CD4-positive, alpha-beta memory T cell (primary cell): ENCODE measurements around the gene TMEM178A. TPM values are rescaled to one million over a fixed set of nuclear protein-coding genes. Genes with fewer than 3 reads are reported as not detected.

Experiments used
- CTCF ChIA-PET: fragments of 350-600 bp; sonication (Branson Sonifier 250); formaldehyde crosslinking; loops from one replicate; lab custom pipeline; 2021; ENCODE audit warnings: inconsistent platforms; ENCODE audit not compliant: partially characterized antibody; lab: Charles Lee
- POLR2A ChIA-PET: fragments of 350-600 bp; sonication (Branson Sonifier 250); formaldehyde crosslinking; loops from one replicate; lab custom pipeline; 2021; ENCODE audit not compliant: partially characterized antibody; lab: Charles Lee
- DNase-seq, 5 donors: peaks; one replicate each; pipeline versions ENCODE4 v3.0.0 to v3.0.0-alpha.2; 2020 to 2022; ENCODE audit warnings: mixed read lengths in 1 of 5
- H3K27ac ChIP-seq: one replicate; pipeline ENCODE4 v1.7.0; 2013; ENCODE audit warnings: low read depth, low read length
- H3K27me3 ChIP-seq: 2 replicates; pipeline ENCODE4 v1.7.0; 2013; ENCODE audit warnings: mild to moderate bottlenecking, low read length, moderate library complexity; ENCODE audit not compliant: insufficient read depth
- H3K36me3 ChIP-seq: 2 replicates; pipeline ENCODE4 v1.7.0; 2013; ENCODE audit warnings: mild to moderate bottlenecking, low read length, moderate library complexity; ENCODE audit not compliant: insufficient read depth
- H3K4me1 ChIP-seq: 2 replicates; pipeline ENCODE4 v1.7.0; 2013; ENCODE audit warnings: mild to moderate bottlenecking, low read length, moderate library complexity; ENCODE audit not compliant: insufficient read depth
- H3K4me3 ChIP-seq, 2 donors: one replicate each; pipeline ENCODE4 v1.7.0; 2013; ENCODE audit warnings: low read length in 2 of 2, mild to moderate bottlenecking in 1 of 2
- H3K9me3 ChIP-seq, 2 donors: one replicate each; pipeline ENCODE4 v1.7.0; 2013; ENCODE audit warnings: low read length in 2 of 2, control low read depth in 1 of 2; ENCODE audit not compliant: control insufficient read depth in 1 of 2
- H3K27ac Mint-ChIP-seq, 7 donors: one replicate each; pipeline ENCODE4 v1.8.0; 2020 to 2021; ENCODE audit warnings: mixed read lengths in 7 of 7, mild to moderate bottlenecking in 6 of 7, inconsistent platforms in 3 of 7, moderate library complexity in 3 of 7
- H3K27me3 Mint-ChIP-seq, 2 donors: one replicate each; pipeline ENCODE4 v1.8.0; 2020 to 2021; ENCODE audit warnings: mixed read lengths in 2 of 2
- H3K36me3 Mint-ChIP-seq, 2 donors: one replicate each; pipeline ENCODE4 v1.8.0; 2020 to 2021; ENCODE audit warnings: mixed read lengths in 2 of 2, inconsistent platforms in 1 of 2, mild to moderate bottlenecking in 1 of 2
- H3K4me1 Mint-ChIP-seq, 4 donors: one replicate each; pipeline ENCODE4 v1.8.0; 2020 to 2021; ENCODE audit warnings: mixed read lengths in 4 of 4, mild to moderate bottlenecking in 1 of 4
- H3K4me3 Mint-ChIP-seq, 8 donors: one replicate each; pipeline ENCODE4 v1.8.0; 2020 to 2021; ENCODE audit warnings: mixed read lengths in 8 of 8, mild to moderate bottlenecking in 7 of 8, moderate library complexity in 6 of 8, inconsistent platforms in 3 of 8
- H3K9me3 Mint-ChIP-seq, 8 donors: one replicate each; pipeline ENCODE4 v1.8.0; 2020 to 2021; ENCODE audit warnings: mixed read lengths in 8 of 8, mild to moderate bottlenecking in 5 of 8, inconsistent platforms in 3 of 8, moderate library complexity in 1 of 8
- intact Hi-C: fragments of 100-400 bp; cut with micrococcal nuclease; formaldehyde crosslinking; loops from one replicate; pipeline ENCODE4 v1.15.1; 2023
- polyA plus RNA-seq, 2 donors: library from polyadenylated mRNA; unstranded; fragments of 300-500 nt; fragmentation: Illumina TruSeq; gene quantifications; one replicate each; pipeline ENCODE4 v1.2.3, GENCODE V29; 2021
- total RNA-seq, 2 experiments: library from RNA; stranded (reverse); gene quantifications; one replicate each; pipeline ENCODE4 v1.2.3, GENCODE V29; 2021

TMEM178A gene
- total and polyA plus RNA-seq, 4 experiments from 2014 or later, result not detected

- no peaks in the 10 kb centered on the region for H3K4me1 ChIP-seq
- Mint-ChIP-seq H3K27ac (no peak overlapping the region), H3K36me3 (peaks cover 64 to 71% of the 10 kb centered on the region in 2 donors), H3K9me3 (no peaks in the 10 kb centered on the region), H3K27me3 (no peaks in the 10 kb centered on the region), H3K4me1 (peaks cover 0 to 1% (median 0%) of the 10 kb centered on the region in 4 donors), H3K4me3 (no peak overlapping the region)
- no peaks in the 10 kb centered on the region for H3K27me3 ChIP-seq
- no peak for DNase-seq
- POLR2A ChIA-PET, result no interaction called here
- CTCF ChIA-PET, result no interaction called here
- no peak overlapping the region for H3K27ac ChIP-seq
- no peaks in the 10 kb centered on the region for H3K9me3 ChIP-seq
- intact Hi-C loops, result no loop called here
- no peak overlapping the region for H3K4me3 ChIP-seq
- peaks cover 37% of the 10 kb centered on the region for H3K36me3 ChIP-seq
These were observed 89.7 kb downstream of the TMEM178A start for GRCh38 chr2:39755466-39755865.

GRCh38 chr2:39757156-39757555, 91.4 kb downstream of the TMEM178A start:
- no peak overlapping the region for H3K4me3 ChIP-seq
- POLR2A ChIA-PET, result no interaction called here
- intact Hi-C loops, result no loop called here

GRCh38 chr2:39762448-39762847, 96.7 kb downstream of the TMEM178A start:
- Histone ChIP-seq H3K4me3 (no peak overlapping the region), H3K27ac (no peak overlapping the region), H3K36me3 (peaks cover 10% of the 10 kb centered on the region), H3K4me1 (no peaks in the 10 kb centered on the region), H3K9me3 (no peaks in the 10 kb centered on the region), H3K27me3 (no peaks in the 10 kb centered on the region)
- intact Hi-C loops, result no loop called here
- H3K27ac Mint-ChIP-seq, result no peak overlapping the region
- ChIA-PET POLR2A (no interaction called here), CTCF (no interaction called here)
- H3K4me1 Mint-ChIP-seq, result peaks cover 0 to 5% (median 4%) of the 10 kb centered on the region in 4 donors
- DNase-seq, result no peak
- no peaks in the 10 kb centered on the region for H3K27me3 Mint-ChIP-seq
- H3K4me3 Mint-ChIP-seq, result no peak overlapping the region
- H3K36me3 Mint-ChIP-seq, result peaks cover 56 to 69% of the 10 kb centered on the region in 2 donors
- no peaks in the 10 kb centered on the region for H3K9me3 Mint-ChIP-seq

More at GRCh38 chr2:39757156-39757555, 91.4 kb downstream of the TMEM178A start:
- peaks cover 67 to 73% of the 10 kb centered on the region in 2 donors for H3K36me3 Mint-ChIP-seq
- Histone ChIP-seq H3K36me3 (peaks cover 33% of the 10 kb centered on the region), H3K4me1 (no peaks in the 10 kb centered on the region), H3K27me3 (no peaks in the 10 kb centered on the region), H3K9me3 (no peaks in the 10 kb centered on the region), H3K27ac (no peak overlapping the region)
- CTCF ChIA-PET, result no interaction called here
- H3K4me3 Mint-ChIP-seq, result no peak overlapping the region
- no peak for DNase-seq
- H3K27ac Mint-ChIP-seq, result no peak overlapping the region
- no peaks in the 10 kb centered on the region for H3K27me3 Mint-ChIP-seq
- no peaks in the 10 kb centered on the region for H3K9me3 Mint-ChIP-seq
- H3K4me1 Mint-ChIP-seq, result peaks cover 0 to 1% (median 0%) of the 10 kb centered on the region in 4 donors

Other genes starting within 250 kb of the TMEM178A start
- 10 to 100 TPM; 16.1 to 18.1 TPM for gene MAP4K3, start 228.6 kb upstream of the TMEM178A start, total RNA-seq
- 1 to 10 TPM; 1.7 to 2.6 TPM for gene MAP4K3, start 228.6 kb upstream of the TMEM178A start, polyA plus RNA-seq
- 10 to 100 TPM in 1 of 2 experiments, 1 to 10 TPM in 1; 7.2 to 11.6 TPM for gene THUMPD2, start 113.3 kb downstream of the TMEM178A start, total RNA-seq
- gene THUMPD2, start 113.3 kb downstream of the TMEM178A start, polyA plus RNA-seq, result 1 to 10 TPM; 5.6 to 9.5 TPM